BE2C (cell line): ENCODE measurements around the gene CD244.
"Not testable (repeated sequence)": the region's sequence is repeated elsewhere in the genome, so short reads cannot be mapped to it uniquely, and the experiment has no call there.

Experiments used
- DNase-seq: peaks from one replicate; pipeline ENCODE4 v3.0.0-alpha.2; 2020
- H3K27me3 ChIP-seq: fragments of 250-450 bp; sonication (Bioruptor Pico); 2 replicates; pipeline ENCODE4 v1.5.1; 2020; ENCODE audit warnings: mild to moderate bottlenecking
- H3K36me3 ChIP-seq: fragments of 250-450 bp; sonication (Bioruptor Pico); 2 replicates; pipeline ENCODE4 v1.5.1; 2020; ENCODE audit warnings: mild to moderate bottlenecking
- H3K4me1 ChIP-seq: fragments of 250-450 bp; sonication (Bioruptor Pico); 2 replicates; pipeline ENCODE4 v1.5.1; 2020
- H3K4me3 ChIP-seq: 2 replicates; pipeline ENCODE4 v1.5.1; 2011; ENCODE audit warnings: low read depth, low read length
- H3K9me3 ChIP-seq: fragments of 250-450 bp; sonication (Bioruptor Pico); 2 replicates; pipeline ENCODE4 v1.5.1; 2020
- TF ChIP-seq, protein P1 (sequence below): IDR thresholded peaks from 2 replicates; pipeline ENCODE4 v1.5.1; 2012; ENCODE audit warnings: mild to moderate bottlenecking, low read depth, low read length

The CD244 gene

DNA sequence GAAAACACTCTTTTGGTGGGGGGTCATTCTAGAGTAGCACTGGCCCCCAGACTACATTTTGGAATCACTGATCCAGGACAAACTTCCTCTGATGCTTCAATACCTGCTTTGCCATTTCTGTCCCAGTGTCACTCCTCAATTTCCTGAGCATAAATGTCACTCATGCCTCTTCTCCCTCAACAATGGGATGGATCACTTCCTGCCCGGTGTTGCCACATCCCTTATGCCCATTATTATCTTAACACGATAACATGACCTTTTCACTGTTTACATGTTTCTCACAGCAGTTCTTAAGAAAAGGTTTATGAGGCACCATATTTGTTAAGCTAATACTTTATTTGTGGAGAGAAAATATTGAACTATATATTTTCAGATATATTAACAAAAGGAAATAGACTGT is 26.2 kb upstream of the CD244 start:
- Histone ChIP-seq H3K27me3 (no peaks in the 10 kb centered on the region), H3K4me1 (no peaks in the 10 kb centered on the region), H3K4me3 (no peak overlapping the region), H3K9me3 (no peaks in the 10 kb centered on the region), H3K36me3 (no peaks in the 10 kb centered on the region)
- no peak for DNase-seq
- TF ChIP-seq, protein P1, sequence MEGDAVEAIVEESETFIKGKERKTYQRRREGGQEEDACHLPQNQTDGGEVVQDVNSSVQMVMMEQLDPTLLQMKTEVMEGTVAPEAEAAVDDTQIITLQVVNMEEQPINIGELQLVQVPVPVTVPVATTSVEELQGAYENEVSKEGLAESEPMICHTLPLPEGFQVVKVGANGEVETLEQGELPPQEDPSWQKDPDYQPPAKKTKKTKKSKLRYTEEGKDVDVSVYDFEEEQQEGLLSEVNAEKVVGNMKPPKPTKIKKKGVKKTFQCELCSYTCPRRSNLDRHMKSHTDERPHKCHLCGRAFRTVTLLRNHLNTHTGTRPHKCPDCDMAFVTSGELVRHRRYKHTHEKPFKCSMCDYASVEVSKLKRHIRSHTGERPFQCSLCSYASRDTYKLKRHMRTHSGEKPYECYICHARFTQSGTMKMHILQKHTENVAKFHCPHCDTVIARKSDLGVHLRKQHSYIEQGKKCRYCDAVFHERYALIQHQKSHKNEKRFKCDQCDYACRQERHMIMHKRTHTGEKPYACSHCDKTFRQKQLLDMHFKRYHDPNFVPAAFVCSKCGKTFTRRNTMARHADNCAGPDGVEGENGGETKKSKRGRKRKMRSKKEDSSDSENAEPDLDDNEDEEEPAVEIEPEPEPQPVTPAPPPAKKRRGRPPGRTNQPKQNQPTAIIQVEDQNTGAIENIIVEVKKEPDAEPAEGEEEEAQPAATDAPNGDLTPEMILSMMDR: no peak

DNA sequence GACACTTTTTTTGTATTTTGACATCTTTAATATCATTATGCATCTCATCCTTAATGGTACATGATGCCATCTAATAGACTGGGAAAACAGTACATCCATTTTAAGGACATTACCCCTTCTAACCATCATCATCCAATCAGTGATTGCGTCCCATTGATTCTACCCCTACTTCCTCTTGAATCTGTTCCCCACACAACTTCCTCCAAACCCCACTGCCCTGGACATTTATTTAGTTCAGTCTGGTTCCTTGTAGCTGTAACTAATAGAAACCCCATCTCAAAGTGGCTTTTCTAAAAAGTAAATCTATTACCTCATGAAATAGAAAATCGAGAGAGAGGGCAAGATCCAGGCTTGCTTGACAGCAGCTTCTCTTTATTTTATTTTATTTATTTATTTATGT is 24.4 kb upstream of the CD244 start:
- no peaks in the 10 kb centered on the region for H3K27me3 ChIP-seq
- H3K36me3 ChIP-seq: no peaks in the 10 kb centered on the region
- no peak for DNase-seq
- H3K4me1 ChIP-seq: no peaks in the 10 kb centered on the region
- H3K9me3 ChIP-seq: no peaks in the 10 kb centered on the region
- TF ChIP-seq, protein P1: no peak
- H3K4me3 ChIP-seq: no peak overlapping the region

DNA sequence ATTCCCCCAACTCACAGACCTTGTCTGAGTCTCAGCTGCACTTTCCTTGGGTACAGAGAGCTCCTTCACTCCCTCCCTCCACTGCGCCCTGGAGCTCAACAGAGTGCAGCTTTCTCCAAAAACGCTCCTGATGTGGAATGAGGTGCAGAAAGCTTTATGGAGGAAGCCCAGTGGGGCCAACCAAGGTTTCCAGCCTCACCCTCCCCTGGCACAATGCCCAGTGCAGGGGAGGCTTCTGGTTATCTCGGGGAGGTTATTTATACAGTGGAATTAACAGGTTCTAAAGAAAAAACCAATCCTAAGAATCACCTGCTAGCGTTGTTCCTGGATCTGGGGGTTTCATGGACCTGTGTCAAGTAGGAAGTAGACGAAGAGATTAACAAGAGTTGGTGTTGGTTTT is 22.4 kb upstream of the CD244 start, which contains the start of gene ITLN1:
Gene ITLN1, minus strand, starts transcription at position 139 of the 400 bp plus-strand sequence. CDS start 303 bp downstream, outside the sequence.
- H3K9me3 ChIP-seq: no peaks in the 10 kb centered on the region
- TF ChIP-seq, protein P1: no peak
- no peak within 1 kb of the TSS for H3K4me3 ChIP-seq
- no peaks in the 10 kb centered on the region for H3K36me3 ChIP-seq
- H3K4me1 ChIP-seq: no peaks in the 10 kb centered on the region
- no peak for DNase-seq
- no peaks in the 10 kb centered on the region for H3K27me3 ChIP-seq

DNA sequence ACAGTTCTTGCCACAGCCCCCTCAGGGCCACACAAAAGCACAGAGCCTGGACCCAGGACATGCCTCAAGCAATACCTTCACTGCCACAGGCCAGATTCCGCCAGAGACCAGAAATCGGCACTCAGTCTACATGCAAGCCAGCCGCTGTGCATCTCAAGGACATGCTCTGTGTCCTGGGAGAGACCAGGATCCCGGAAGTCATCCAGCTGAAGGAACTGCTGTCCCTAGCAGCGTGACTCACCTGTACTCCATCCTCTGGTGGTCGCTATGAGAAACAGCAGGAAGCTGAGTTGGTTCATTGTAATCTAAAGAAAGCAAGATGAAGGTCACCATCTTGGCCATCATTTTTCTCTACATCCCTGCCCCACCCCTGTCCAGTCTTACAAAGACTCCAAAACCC is 21.9 kb upstream of the CD244 start:
- Histone ChIP-seq H3K4me3 (no peak overlapping the region), H3K27me3 (no peaks in the 10 kb centered on the region), H3K4me1 (no peaks in the 10 kb centered on the region), H3K36me3 (no peaks in the 10 kb centered on the region), H3K9me3 (no peaks in the 10 kb centered on the region)
- peak; percentile 23 for DNase-seq
- TF ChIP-seq, protein P1: peak; percentile 61

DNA sequence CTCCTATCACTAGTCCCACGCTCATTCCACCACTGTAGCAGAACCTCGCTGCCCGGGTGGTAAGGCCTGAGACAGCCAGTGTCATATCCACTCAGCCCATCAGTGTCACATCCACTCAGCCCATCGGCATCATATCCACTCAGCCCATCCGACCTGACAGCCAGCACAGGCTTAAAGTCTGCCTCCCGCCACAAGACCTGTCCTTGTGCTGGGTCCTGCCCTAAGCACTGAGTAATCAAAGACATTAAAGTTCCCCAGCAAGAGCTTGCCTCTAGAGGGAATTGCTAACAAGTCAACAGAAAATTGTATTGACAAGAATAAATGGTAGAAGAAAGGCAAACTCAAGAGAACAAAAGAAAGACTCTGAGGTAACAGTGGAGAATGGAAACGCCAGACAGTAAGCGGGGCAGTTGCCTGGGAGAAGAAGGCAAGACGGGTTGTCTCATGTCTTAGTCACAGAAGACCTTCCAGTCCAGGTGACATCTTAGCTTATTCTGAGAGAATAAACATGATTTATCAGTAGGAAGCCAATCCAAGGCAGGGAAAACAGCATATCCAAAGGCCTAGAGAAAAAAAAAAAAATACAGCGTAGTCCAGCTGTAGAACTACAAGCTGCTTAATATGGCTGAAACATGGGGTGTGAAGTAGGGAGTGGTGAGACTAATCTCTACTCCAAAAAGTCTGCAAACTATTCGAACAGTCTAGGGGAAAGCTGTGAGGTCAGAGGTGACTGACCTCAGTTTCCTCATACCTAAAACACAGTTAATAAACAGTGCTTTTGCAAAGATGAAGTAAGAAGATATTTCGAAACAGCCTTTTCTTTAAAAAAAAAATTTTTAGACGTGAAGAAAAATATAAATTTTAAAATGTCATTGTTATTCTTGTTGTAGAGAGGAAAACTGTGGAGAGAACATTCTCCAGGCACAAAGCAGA is 21.2 kb upstream of the CD244 start:
- Histone ChIP-seq H3K9me3 (no peaks in the 10 kb centered on the region), H3K36me3 (no peaks in the 10 kb centered on the region), H3K27me3 (no peaks in the 10 kb centered on the region), H3K4me3 (no peak overlapping the region), H3K4me1 (no peaks in the 10 kb centered on the region)
- TF ChIP-seq, protein P1: no peak
- DNase-seq: no peak

DNA sequence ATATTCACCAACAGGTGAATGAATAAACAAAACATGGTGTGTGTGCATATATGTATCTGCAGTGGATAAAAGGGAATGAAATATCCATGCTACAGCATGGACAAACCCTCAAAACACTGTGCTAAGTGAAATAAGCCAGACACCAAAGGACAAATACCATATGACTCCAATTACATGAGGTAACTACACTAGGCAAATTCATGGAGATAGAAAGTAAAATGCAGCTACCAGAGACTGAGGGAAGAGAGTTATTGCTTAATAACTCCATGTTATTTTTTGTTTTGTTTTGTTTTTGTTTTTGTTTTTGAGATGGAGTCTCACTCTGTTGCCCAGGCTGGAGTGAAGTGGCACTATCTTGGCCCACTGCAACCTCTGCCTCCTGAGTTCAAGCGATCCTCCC is 19.9 kb upstream of the CD244 start:
- H3K36me3 ChIP-seq: no peaks in the 10 kb centered on the region
- H3K4me3 ChIP-seq: no peak overlapping the region
- H3K9me3 ChIP-seq: no peaks in the 10 kb centered on the region
- no peak for DNase-seq
- H3K4me1 ChIP-seq: no peaks in the 10 kb centered on the region
- no peaks in the 10 kb centered on the region for H3K27me3 ChIP-seq
- TF ChIP-seq, protein P1: no peak

DNA sequence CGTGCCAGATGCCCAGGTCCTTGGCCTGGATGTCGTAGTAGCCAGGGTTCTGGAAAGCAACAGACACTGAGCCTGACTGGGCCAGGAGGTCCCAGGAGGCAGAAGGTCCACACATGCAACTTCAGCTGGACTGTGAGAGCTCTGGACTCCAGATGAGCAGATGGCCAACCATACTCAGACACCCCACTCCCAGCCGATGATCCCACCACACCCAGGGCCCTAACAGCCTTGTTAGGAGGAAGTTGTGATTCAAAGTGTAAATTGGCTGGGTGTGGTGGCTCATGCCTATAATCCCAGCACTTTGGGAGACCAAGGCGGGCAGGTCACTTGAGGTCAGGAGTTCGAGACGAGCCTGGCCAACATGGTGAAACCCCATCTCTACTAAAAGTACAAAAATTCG is 18.6 kb upstream of the CD244 start:
- not testable (repeated sequence) for H3K27me3 ChIP-seq, H3K4me1 ChIP-seq, DNase-seq, H3K36me3 ChIP-seq, H3K9me3 ChIP-seq, H3K4me3 ChIP-seq
